Parathyroid adenoma (tissue), 2 donors: Measurements from ENCODE around the gene ZC3H12C.
A peak's percentile ranks its signal among the peaks of the same experiment; 100 is the strongest.

ENCODE experiments used
- H2AFZ ChIP-seq: fragments of 300-600 bp; sonication (generic); one replicate; pipeline ENCODE4 v1.7.0; 2017; ENCODE audit warnings: antibody characterized with exemption, mild to moderate bottlenecking
- H3K27ac ChIP-seq: fragments of 300-600 bp; sonication (generic); one replicate; pipeline ENCODE4 v1.7.0; 2017
- H3K27me3 ChIP-seq: fragments of 300-600 bp; sonication (generic); one replicate; pipeline ENCODE4 v1.7.0; 2017; ENCODE audit warnings: low read length; ENCODE audit not compliant: control insufficient read depth, insufficient read depth
- H3K36me3 ChIP-seq: fragments of 300-600 bp; sonication (generic); one replicate; pipeline ENCODE4 v1.7.0; 2017; ENCODE audit warnings: low read length; ENCODE audit not compliant: control insufficient read depth, insufficient read depth
- H3K4me1 ChIP-seq: fragments of 300-600 bp; sonication (generic); one replicate; pipeline ENCODE4 v1.7.0; 2017; ENCODE audit warnings: control low read depth
- H3K4me2 ChIP-seq: fragments of 300-600 bp; sonication (generic); one replicate; pipeline ENCODE4 v1.7.0; 2017; ENCODE audit warnings: low read length
- H3K4me3 ChIP-seq: fragments of 300-600 bp; sonication (generic); one replicate; pipeline ENCODE4 v1.7.0; 2017; ENCODE audit warnings: low read depth, low read length
- H3K79me2 ChIP-seq: fragments of 300-600 bp; sonication (generic); one replicate; pipeline ENCODE4 v1.7.0; 2017; ENCODE audit warnings: control low read depth
- H3K9ac ChIP-seq: fragments of 300-600 bp; sonication (generic); one replicate; pipeline ENCODE4 v1.7.0; 2017; ENCODE audit warnings: mild to moderate bottlenecking
- H3K9me3 ChIP-seq: fragments of 300-600 bp; sonication (generic); one replicate; pipeline ENCODE4 v1.7.0; 2017; ENCODE audit warnings: low read length; ENCODE audit not compliant: control insufficient read depth
- TF ChIP-seq, protein P1 (sequence below): fragments of 300-600 bp; sonication (generic); IDR thresholded peaks from one replicate; pipeline ENCODE4 v1.7.0; 2017; ENCODE audit warnings: antibody characterized with exemption, mild to moderate bottlenecking
- donor health status: primary hyperparathyroidism.

ZC3H12C gene

GRCh38 chr11:110168033-110168803 is 75.0 kb downstream of the ZC3H12C start:
- no peaks in the 10 kb centered on the region for H3K4me1 ChIP-seq
- H3K36me3 ChIP-seq, result no peaks in the 10 kb centered on the region
- TF ChIP-seq, protein P1, sequence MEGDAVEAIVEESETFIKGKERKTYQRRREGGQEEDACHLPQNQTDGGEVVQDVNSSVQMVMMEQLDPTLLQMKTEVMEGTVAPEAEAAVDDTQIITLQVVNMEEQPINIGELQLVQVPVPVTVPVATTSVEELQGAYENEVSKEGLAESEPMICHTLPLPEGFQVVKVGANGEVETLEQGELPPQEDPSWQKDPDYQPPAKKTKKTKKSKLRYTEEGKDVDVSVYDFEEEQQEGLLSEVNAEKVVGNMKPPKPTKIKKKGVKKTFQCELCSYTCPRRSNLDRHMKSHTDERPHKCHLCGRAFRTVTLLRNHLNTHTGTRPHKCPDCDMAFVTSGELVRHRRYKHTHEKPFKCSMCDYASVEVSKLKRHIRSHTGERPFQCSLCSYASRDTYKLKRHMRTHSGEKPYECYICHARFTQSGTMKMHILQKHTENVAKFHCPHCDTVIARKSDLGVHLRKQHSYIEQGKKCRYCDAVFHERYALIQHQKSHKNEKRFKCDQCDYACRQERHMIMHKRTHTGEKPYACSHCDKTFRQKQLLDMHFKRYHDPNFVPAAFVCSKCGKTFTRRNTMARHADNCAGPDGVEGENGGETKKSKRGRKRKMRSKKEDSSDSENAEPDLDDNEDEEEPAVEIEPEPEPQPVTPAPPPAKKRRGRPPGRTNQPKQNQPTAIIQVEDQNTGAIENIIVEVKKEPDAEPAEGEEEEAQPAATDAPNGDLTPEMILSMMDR, result no peak

DNA sequence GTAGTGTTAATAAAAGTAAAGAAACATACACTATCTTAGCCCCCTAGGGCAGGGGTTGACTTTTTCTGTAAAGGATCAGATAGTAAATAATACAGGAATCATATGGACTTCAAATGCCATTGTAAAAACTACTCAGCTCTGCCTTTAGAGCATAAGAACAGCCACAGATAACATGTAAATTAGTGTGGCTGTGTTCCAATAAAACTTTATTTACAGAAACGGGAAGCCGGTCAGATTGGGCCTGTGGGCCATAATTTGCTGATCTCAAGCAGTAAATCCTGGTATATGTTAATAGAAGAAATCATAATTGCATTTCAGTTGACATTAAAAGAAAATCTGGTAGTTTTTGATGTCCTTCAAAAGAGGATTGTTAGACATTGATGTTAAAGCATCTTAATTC is 76.5 kb downstream of the ZC3H12C start:
- Histone ChIP-seq H3K4me1 (no peaks in the 10 kb centered on the region), H3K27me3 (no peaks in the 10 kb centered on the region), H3K4me3 (no peak overlapping the region), H3K36me3 (no peaks in the 10 kb centered on the region), H2AFZ (no peak overlapping the region), H3K4me2 (no peak overlapping the region), H3K9ac (no peak overlapping the region), H3K27ac (no peak overlapping the region), H3K79me2 (no peaks in the 10 kb centered on the region), H3K9me3 (no peaks in the 10 kb centered on the region)
- TF ChIP-seq, protein P1, result no peak

More at GRCh38 chr11:110168033-110168803, 75.0 kb downstream of the ZC3H12C start:
- H3K9me3 ChIP-seq, result no peaks in the 10 kb centered on the region
- H3K4me3 ChIP-seq, result no peak overlapping the region
- no peak overlapping the region for H3K27ac ChIP-seq
- no peak overlapping the region for H3K9ac ChIP-seq
- H3K4me2 ChIP-seq, result no peak overlapping the region
- H2AFZ ChIP-seq, result no peak overlapping the region
- H3K27me3 ChIP-seq, result no peaks in the 10 kb centered on the region
- no peaks in the 10 kb centered on the region for H3K79me2 ChIP-seq

DNA sequence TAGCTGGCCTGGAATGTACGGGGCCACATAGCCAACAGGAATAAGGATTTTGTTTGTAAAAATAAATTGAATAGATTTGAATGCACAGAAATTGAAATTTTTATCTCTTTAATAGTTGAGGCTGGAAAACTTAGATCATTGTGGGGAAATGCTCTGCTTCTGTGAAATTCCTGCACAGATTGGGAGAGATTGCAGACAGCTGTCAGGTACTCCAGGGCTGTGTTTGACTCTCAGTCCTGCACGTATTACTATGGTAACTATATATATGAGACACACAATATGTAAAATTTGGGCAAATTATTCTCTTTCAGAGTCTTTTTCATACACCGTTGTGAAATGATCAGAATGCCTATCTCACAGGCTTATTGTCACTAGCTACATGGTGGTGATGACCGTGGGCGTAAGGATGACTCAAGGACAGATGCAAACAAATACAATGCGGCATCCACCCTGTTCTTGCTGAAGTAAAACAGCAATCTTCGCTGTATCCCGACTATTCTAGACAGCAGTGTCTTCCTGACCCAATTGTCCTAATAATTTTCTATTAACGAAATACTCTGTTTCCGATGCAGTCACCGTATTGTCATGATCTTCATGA is 79.4 kb downstream of the ZC3H12C start:
- Histone ChIP-seq H3K79me2 (no peaks in the 10 kb centered on the region), H3K27ac (no peak overlapping the region), H3K4me2 (no peak overlapping the region), H3K9me3 (no peaks in the 10 kb centered on the region), H3K4me1 (no peaks in the 10 kb centered on the region), H3K27me3 (no peaks in the 10 kb centered on the region), H3K4me3 (no peak overlapping the region), H2AFZ (no peak overlapping the region), H3K36me3 (no peaks in the 10 kb centered on the region), H3K9ac (no peak overlapping the region)
- TF ChIP-seq, protein P1, result no peak

DNA sequence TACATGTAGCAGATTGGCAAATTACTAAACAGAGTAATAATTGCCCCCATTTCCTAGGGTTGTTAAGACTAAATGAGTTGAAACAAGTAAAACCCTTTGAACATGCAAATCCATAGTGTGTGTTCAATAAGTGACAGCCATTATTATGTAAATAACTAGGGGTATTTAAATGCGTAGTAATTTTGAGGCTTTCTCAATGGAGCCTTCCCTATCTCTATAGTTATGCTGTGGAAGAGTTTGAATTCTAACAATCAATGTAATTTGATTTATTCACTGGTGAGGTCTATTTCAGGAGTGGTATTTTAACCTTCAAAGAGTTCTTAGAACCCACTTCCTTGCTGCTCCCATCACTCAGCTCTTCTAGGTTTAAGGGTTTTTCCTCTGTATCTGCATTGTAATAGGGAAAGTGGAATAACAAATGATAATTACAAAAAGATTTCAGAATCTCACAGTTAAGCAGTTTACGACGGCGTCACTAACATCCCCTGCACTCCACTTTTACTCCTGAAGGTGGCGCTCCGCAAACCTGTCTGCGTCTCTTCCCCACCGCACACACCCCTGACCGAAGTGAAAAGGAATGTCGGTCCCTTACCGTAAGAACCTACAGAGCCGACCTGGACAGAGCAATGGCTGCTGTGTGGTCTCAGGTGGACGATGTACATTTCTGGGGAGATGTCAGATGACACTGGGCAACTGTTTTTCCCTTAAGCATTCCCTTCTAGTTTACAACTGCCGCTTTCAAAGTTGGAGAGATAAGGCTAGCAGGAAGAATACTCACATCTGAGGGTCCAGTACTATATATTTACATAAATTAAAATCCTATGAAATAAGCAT is 80.8 kb downstream of the ZC3H12C start:
- Histone ChIP-seq H2AFZ (peak overlapping the region; percentile 40), H3K27ac (no peak overlapping the region), H3K4me1 (no peaks in the 10 kb centered on the region), H3K79me2 (no peaks in the 10 kb centered on the region), H3K9me3 (no peaks in the 10 kb centered on the region), H3K27me3 (no peaks in the 10 kb centered on the region), H3K36me3 (no peaks in the 10 kb centered on the region), H3K4me3 (no peak overlapping the region), H3K9ac (no peak overlapping the region), H3K4me2 (peak overlapping the region; percentile 61)
- TF ChIP-seq, protein P1, result peak; percentile 49
